ENCODE results near the gene ATP10A. TPM values are rescaled to one million over a fixed set of nuclear protein-coding genes. Genes with fewer than 3 reads are reported as not detected.

Gene ATP10A
- polyA plus RNA-seq, 1 donor from 2014 or later = not detected

DNA sequence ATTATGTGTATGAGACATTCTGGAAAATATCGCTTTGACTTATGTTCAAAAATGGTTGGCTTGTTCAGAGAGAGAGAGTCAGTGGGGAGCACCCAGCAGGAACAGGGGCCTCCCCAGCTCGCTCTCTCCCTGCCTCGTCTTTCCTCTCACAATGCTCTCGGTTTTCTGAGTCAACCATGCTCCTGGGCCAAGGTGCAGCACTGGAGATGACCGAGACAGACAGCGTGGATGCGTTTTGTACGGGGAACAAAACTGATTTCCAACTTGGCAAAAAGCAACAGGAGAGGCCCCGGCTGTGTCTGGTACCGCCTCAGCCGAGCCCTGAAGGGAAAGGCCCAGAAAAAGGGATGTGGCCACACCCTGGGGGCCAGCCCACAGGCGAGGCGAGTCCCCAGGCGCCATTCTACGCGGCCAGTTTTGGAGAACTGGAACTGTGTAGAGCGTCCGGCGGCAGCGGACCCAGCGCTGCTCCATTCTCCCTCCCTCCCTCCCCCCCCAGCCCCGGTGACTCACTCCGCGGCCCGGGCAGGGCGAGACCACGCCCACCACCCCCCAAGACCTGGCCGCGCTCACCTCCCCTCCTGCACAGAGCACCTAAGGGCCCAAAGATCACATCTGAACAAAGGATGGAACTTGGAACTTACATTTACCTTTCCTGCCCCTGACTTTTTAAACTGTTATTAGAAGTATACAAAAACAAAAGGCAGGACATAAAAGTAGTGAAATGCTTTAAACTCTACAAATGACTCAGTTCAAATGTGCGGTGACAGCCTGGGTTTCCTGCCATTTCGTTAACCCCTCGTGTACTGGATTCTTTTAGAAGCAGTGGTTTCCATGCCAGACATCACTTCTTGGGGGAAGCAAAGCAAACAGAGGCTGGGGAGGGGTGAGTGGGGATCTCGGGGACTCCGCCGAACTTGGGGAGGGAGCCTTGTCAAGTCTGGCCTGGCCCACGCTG lies 12.7 kb downstream of the ATP10A start:
- no peaks in the 10 kb centered on the region for H3K27me3 ChIP-seq (ENCODE audit: insufficient read depth, low read depth, low read length)
- no peak overlapping the region for H3K27ac ChIP-seq (ENCODE audit: low read length)
- no peak overlapping the region for H3K4me3 ChIP-seq (ENCODE audit: low read length)
- no peak overlapping the region for H3K4me2 ChIP-seq (ENCODE audit: low read length)
- H3K9me2 ChIP-seq (ENCODE audit: insufficient read depth, low read length) = no peaks in the 10 kb centered on the region
- H3K36me3 ChIP-seq (ENCODE audit: insufficient read depth, low read length) = no peaks in the 10 kb centered on the region
- H3K9me3 ChIP-seq (ENCODE audit: low read length) = no peaks in the 10 kb centered on the region
- no peak overlapping the region for H2AFZ ChIP-seq (ENCODE audit: low read depth, low read length)
- no peaks in the 10 kb centered on the region for H3F3A ChIP-seq (ENCODE audit: insufficient read depth, low read length, poor library complexity, severe bottlenecking)
- no peaks in the 10 kb centered on the region for H4K20me1 ChIP-seq (ENCODE audit: insufficient read depth)
- no peak for TF ChIP-seq RAD21 (conservative IDR thresholded peaks at IDR 0.05)
- H3K9ac ChIP-seq (ENCODE audit: low read length) = no peak overlapping the region
- H3K79me2 ChIP-seq (replicated peaks; ENCODE audit: insufficient read depth, low read length) = no peaks in the 10 kb centered on the region

DNA sequence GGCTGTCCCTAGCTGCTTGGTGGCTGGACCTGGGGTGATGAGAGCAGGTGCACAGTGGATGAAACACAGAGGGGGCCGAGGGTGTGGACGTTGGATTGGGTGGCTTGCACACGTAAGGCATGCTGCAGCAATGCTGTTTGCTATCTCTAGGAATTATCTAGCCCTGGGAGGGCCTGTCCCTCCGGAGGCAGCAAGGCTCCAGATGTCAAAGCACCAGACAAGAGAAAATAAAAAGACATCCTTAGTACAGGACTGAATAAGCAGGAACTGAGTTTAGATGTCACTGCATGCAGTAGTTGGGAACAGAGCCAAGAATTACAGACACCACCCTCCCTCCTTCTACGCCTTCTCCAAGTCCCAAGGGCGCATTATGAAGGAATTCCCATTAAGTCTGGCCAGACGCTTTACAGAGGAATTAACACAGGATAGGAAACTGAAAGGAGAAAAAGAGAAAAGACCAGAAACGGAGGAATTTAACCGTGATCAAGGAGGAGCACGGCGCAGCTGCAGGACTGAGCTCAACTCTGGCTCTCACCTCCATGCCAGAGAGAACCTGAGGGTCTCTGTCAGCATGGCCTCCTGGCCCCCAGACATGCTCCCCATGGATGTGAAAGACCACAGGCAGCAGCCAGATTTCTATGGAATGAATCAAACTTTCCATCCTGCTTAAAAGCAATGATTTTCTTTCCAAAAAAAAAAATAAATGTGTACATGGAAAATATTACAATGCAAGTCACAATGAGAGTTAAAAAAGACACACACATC lies 13.8 kb downstream of the ATP10A start:
- no peaks in the 10 kb centered on the region for H3K27me3 ChIP-seq (ENCODE audit: insufficient read depth, low read depth, low read length)
- no peak overlapping the region for H3K4me2 ChIP-seq (ENCODE audit: low read length)
- no peak overlapping the region for H3K4me3 ChIP-seq (ENCODE audit: low read length)
- no peaks in the 10 kb centered on the region for H3K9me3 ChIP-seq (ENCODE audit: low read length)
- H3K79me2 ChIP-seq (replicated peaks; ENCODE audit: insufficient read depth, low read length) = no peaks in the 10 kb centered on the region
- H3K27ac ChIP-seq (ENCODE audit: low read length) = no peak overlapping the region
- no peaks in the 10 kb centered on the region for H4K20me1 ChIP-seq (ENCODE audit: insufficient read depth)
- no peaks in the 10 kb centered on the region for H3F3A ChIP-seq (ENCODE audit: insufficient read depth, low read length, poor library complexity, severe bottlenecking)
- TF ChIP-seq SMC3 (conservative IDR thresholded peaks at IDR 0.05; ENCODE audit: poor library complexity) (no peak), MXI1 (conservative IDR thresholded peaks at IDR 0.05; ENCODE audit: poor library complexity, severe bottlenecking) (no peak)
- TF ChIP-seq, protein P1, sequence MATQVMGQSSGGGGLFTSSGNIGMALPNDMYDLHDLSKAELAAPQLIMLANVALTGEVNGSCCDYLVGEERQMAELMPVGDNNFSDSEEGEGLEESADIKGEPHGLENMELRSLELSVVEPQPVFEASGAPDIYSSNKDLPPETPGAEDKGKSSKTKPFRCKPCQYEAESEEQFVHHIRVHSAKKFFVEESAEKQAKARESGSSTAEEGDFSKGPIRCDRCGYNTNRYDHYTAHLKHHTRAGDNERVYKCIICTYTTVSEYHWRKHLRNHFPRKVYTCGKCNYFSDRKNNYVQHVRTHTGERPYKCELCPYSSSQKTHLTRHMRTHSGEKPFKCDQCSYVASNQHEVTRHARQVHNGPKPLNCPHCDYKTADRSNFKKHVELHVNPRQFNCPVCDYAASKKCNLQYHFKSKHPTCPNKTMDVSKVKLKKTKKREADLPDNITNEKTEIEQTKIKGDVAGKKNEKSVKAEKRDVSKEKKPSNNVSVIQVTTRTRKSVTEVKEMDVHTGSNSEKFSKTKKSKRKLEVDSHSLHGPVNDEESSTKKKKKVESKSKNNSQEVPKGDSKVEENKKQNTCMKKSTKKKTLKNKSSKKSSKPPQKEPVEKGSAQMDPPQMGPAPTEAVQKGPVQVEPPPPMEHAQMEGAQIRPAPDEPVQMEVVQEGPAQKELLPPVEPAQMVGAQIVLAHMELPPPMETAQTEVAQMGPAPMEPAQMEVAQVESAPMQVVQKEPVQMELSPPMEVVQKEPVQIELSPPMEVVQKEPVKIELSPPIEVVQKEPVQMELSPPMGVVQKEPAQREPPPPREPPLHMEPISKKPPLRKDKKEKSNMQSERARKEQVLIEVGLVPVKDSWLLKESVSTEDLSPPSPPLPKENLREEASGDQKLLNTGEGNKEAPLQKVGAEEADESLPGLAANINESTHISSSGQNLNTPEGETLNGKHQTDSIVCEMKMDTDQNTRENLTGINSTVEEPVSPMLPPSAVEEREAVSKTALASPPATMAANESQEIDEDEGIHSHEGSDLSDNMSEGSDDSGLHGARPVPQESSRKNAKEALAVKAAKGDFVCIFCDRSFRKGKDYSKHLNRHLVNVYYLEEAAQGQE (IDR thresholded peaks at IDR 0.05; ENCODE audit: borderline replicate concordance) = peak; percentile 28
- no peaks in the 10 kb centered on the region for H3K9me2 ChIP-seq (ENCODE audit: insufficient read depth, low read length)
- no peak overlapping the region for H3K9ac ChIP-seq (ENCODE audit: low read length)
- H2AFZ ChIP-seq (ENCODE audit: low read depth, low read length) = no peak overlapping the region
- no peaks in the 10 kb centered on the region for H3K36me3 ChIP-seq (ENCODE audit: insufficient read depth, low read length)

DNA sequence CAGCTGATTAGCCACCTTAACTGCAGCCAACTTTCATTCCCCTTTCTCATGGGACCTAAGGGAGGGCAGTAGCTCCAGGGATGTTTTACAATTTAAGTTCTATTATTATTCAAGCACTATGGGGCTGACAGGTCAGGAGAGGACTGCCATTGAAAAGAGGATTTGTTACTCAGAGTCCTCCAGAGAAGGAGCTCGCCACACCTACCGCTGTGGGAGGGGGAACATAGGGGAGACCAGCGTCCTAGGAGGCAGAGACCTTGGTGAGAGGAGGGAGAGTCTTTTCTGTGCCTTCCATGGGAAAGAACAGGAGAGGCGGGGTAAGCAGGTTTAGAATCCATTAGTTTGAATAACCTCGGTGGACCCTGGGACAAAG lies 14.4 kb downstream of the ATP10A start:
- H3K9me2 ChIP-seq (ENCODE audit: insufficient read depth, low read length) = no peaks in the 10 kb centered on the region
- no peaks in the 10 kb centered on the region for H4K20me1 ChIP-seq (ENCODE audit: insufficient read depth)
- H3K27me3 ChIP-seq (ENCODE audit: insufficient read depth, low read depth, low read length) = no peaks in the 10 kb centered on the region
- no peaks in the 10 kb centered on the region for H3K9me3 ChIP-seq (ENCODE audit: low read length)
- no peaks in the 10 kb centered on the region for H3K79me2 ChIP-seq (replicated peaks; ENCODE audit: insufficient read depth, low read length)
- H2AFZ ChIP-seq (ENCODE audit: low read depth, low read length) = no peak overlapping the region
- H3F3A ChIP-seq (ENCODE audit: insufficient read depth, low read length, poor library complexity, severe bottlenecking) = no peaks in the 10 kb centered on the region
- no peak overlapping the region for H3K27ac ChIP-seq (ENCODE audit: low read length)
- no peaks in the 10 kb centered on the region for H3K36me3 ChIP-seq (ENCODE audit: insufficient read depth, low read length)
- no peak overlapping the region for H3K9ac ChIP-seq (ENCODE audit: low read length)
- H3K4me3 ChIP-seq (ENCODE audit: low read length) = no peak overlapping the region
- no peak overlapping the region for H3K4me2 ChIP-seq (ENCODE audit: low read length)
- TF ChIP-seq POLR2AphosphoS5 (IDR thresholded peaks at IDR 0.05) (no peak), MXI1 (conservative IDR thresholded peaks at IDR 0.05; ENCODE audit: poor library complexity, severe bottlenecking) (no peak), EZH2 (IDR thresholded peaks at IDR 0.05; ENCODE audit: borderline replicate concordance, insufficient read depth, low read length, poor library complexity, severe bottlenecking) (no peak), SMC3 (conservative IDR thresholded peaks at IDR 0.05; ENCODE audit: poor library complexity) (no peak), RAD21 (conservative IDR thresholded peaks at IDR 0.05) (no peak)
- TF ChIP-seq, protein P2, sequence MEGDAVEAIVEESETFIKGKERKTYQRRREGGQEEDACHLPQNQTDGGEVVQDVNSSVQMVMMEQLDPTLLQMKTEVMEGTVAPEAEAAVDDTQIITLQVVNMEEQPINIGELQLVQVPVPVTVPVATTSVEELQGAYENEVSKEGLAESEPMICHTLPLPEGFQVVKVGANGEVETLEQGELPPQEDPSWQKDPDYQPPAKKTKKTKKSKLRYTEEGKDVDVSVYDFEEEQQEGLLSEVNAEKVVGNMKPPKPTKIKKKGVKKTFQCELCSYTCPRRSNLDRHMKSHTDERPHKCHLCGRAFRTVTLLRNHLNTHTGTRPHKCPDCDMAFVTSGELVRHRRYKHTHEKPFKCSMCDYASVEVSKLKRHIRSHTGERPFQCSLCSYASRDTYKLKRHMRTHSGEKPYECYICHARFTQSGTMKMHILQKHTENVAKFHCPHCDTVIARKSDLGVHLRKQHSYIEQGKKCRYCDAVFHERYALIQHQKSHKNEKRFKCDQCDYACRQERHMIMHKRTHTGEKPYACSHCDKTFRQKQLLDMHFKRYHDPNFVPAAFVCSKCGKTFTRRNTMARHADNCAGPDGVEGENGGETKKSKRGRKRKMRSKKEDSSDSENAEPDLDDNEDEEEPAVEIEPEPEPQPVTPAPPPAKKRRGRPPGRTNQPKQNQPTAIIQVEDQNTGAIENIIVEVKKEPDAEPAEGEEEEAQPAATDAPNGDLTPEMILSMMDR (IDR thresholded peaks at IDR 0.05; ENCODE audit: poor library complexity, severe bottlenecking) = no peak

All from neural cell (in vitro differentiated cells).